H1 (cell line): ENCODE results near the gene GPSM3. TPM values are rescaled to one million over a fixed set of nuclear protein-coding genes. Genes with fewer than 3 reads are reported as not detected.

Experiments used
- CTCF ChIA-PET: fragments of 300-600 bp; sonication (Branson Sonifier 250); formaldehyde crosslinking; loops from one replicate; lab custom pipeline; 2021; ENCODE audit not compliant: partially characterized antibody; lab: Charles Lee
- POLR2A ChIA-PET: fragments of 300-600 bp; sonication (Branson Sonifier 250); formaldehyde crosslinking; loops from one replicate; lab custom pipeline; 2021; ENCODE audit warnings: inconsistent platforms; ENCODE audit not compliant: partially characterized antibody; lab: Charles Lee
- DNase-seq, 2 experiments: peaks; one replicate each; pipeline versions ENCODE4 v3.0.0 to v3.0.0-alpha.2; 2010 to 2022; ENCODE audit warnings: low spot score in 2 of 2, low read depth in 1 of 2, mixed read lengths in 1 of 2
- FAIRE-seq: peaks from 2 replicates; lab custom pipeline; 2011; peaks lifted over from hg19 to GRCh38; lab: Jason Lieb, UNC
- H2AFZ ChIP-seq: 2 replicates; pipeline ENCODE4 v1.8.1; 2012; ENCODE audit warnings: low read length, inconsistent platforms
- H2AK5ac ChIP-seq: 2 replicates; pipeline ENCODE4 v1.6.1; 2013; ENCODE audit warnings: low read depth, low read length
- H2BK120ac ChIP-seq: replicated peaks from 2 replicates; pipeline ENCODE3; 2013; ENCODE audit warnings: low read depth, low read length, inconsistent platforms
- H2BK12ac ChIP-seq: 2 replicates; pipeline ENCODE4 v1.6.1; 2013; ENCODE audit warnings: low read depth, low read length
- H2BK15ac ChIP-seq: 2 replicates; pipeline ENCODE4 v1.6.1; 2013; ENCODE audit warnings: low read length
- H2BK20ac ChIP-seq: 2 replicates; pipeline ENCODE4 v1.6.1; 2013; ENCODE audit warnings: low read length
- H2BK5ac ChIP-seq: 2 replicates; pipeline ENCODE4 v1.6.1; 2013; ENCODE audit warnings: low read depth, low read length
- H3K14ac ChIP-seq: 2 replicates; pipeline ENCODE4 v1.6.1; 2013; ENCODE audit warnings: inconsistent platforms; ENCODE audit not compliant: insufficient read length
- H3K18ac ChIP-seq: 2 replicates; pipeline ENCODE4 v1.6.1; 2013; ENCODE audit warnings: low read length; ENCODE audit errors: extremely low read depth
- H3K23ac ChIP-seq: 2 replicates; pipeline ENCODE4 v1.6.1; 2013; ENCODE audit warnings: inconsistent platforms; ENCODE audit not compliant: insufficient read length
- H3K23me2 ChIP-seq: 2 replicates; pipeline ENCODE4 v1.6.1; 2013; ENCODE audit warnings: low read depth, low read length
- H3K27ac ChIP-seq: 2 replicates; pipeline ENCODE4 v1.6.1; 2011; ENCODE audit warnings: low read depth, low read length, inconsistent platforms
- H3K27me3 ChIP-seq, 4 experiments: replicated peaks in 1 of 4; 1 replicate in 1 of 4; 2 replicates in 3 of 4; pipeline versions ENCODE4 v1.6.1 to v1.8.1; 2011 to 2013; ENCODE audit warnings: low read length in 3 of 4, mild to moderate bottlenecking in 3 of 4, inconsistent platforms in 2 of 4, mixed read lengths in 2 of 4, moderate library complexity in 1 of 4; ENCODE audit not compliant: control insufficient read depth in 3 of 4, insufficient read depth in 3 of 4; ENCODE audit errors: extremely low read depth in 1 of 4
- H3K36me3 ChIP-seq, 4 experiments: 2 replicates each; pipeline versions ENCODE4 v1.6.1 to v1.8.1; 2011 to 2013; ENCODE audit warnings: mild to moderate bottlenecking in 4 of 4, low read length in 3 of 4, moderate library complexity in 2 of 4, control low read depth in 1 of 4, inconsistent platforms in 1 of 4; ENCODE audit not compliant: insufficient read depth in 4 of 4, control insufficient read depth in 2 of 4
- H3K4ac ChIP-seq: replicated peaks from 2 replicates; pipeline ENCODE3; 2013; ENCODE audit warnings: low read length, low read depth, mixed read lengths, inconsistent platforms; ENCODE audit not compliant: insufficient read length
- H3K4me1 ChIP-seq, 4 experiments: replicated peaks in 1 of 4; 1 replicate in 1 of 4; 2 replicates in 3 of 4; pipeline versions ENCODE4 v1.6.1 to v1.8.1; 2011 to 2013; ENCODE audit warnings: low read length in 3 of 4, inconsistent platforms in 2 of 4, mixed read lengths in 1 of 4; ENCODE audit not compliant: insufficient read depth in 4 of 4, control insufficient read depth in 3 of 4
- H3K4me2 ChIP-seq, 2 experiments: 2 replicates each; pipeline versions ENCODE4 v1.6.1 to v1.8.1; 2011 to 2013; ENCODE audit warnings: low read depth in 2 of 2, low read length in 2 of 2, control low read depth in 1 of 2, inconsistent platforms in 1 of 2, mild to moderate bottlenecking in 1 of 2; ENCODE audit not compliant: insufficient read depth in 1 of 2
- H3K4me3 ChIP-seq, 4 experiments: fragments of 200-600, 300-600 bp in 1 of 4; sonication (generic), shearing (Covaris generic), sonication (Bioruptor Twin) in 1 of 4; 2 replicates each; pipeline versions ENCODE4 v1.5.1 to v1.8.1; 2011 to 2016; ENCODE audit warnings: low read length in 4 of 4, low read depth in 3 of 4, control low read depth in 2 of 4, inconsistent platforms in 2 of 4, mild to moderate bottlenecking in 2 of 4, mixed read lengths in 1 of 4, moderate library complexity in 1 of 4; ENCODE audit not compliant: insufficient read depth in 2 of 4; ENCODE audit errors: extremely low read depth in 1 of 4
- H3K56ac ChIP-seq: replicated peaks from 2 replicates; pipeline ENCODE3; 2013; ENCODE audit warnings: low read depth, mild to moderate bottlenecking, mixed read lengths, low read length, inconsistent platforms; ENCODE audit not compliant: insufficient read length
- H3K79me1 ChIP-seq: 2 replicates; pipeline ENCODE4 v1.6.1; 2013; ENCODE audit warnings: low read depth, low read length, control low read depth
- H3K79me2 ChIP-seq, 2 experiments: 2 replicates each; pipeline versions ENCODE4 v1.6.1 to v1.8.1; 2012 to 2013; ENCODE audit warnings: low read length in 2 of 2, mild to moderate bottlenecking in 2 of 2, inconsistent platforms in 1 of 2; ENCODE audit not compliant: insufficient read depth in 2 of 2, control insufficient read depth in 1 of 2
- H3K9ac ChIP-seq, 4 experiments: replicated peaks in 1 of 4; 1 replicate in 1 of 4; 2 replicates in 3 of 4; pipeline versions ENCODE4 v1.6.1 to v1.8.1; 2011 to 2013; ENCODE audit warnings: low read depth in 3 of 4, low read length in 3 of 4, control low read depth in 2 of 4, mild to moderate bottlenecking in 2 of 4, moderate library complexity in 2 of 4, inconsistent platforms in 1 of 4; ENCODE audit errors: extremely low read depth in 1 of 4
- H3K9me3 ChIP-seq, 2 experiments: 2 replicates each; pipeline versions ENCODE4 v1.6.1 to v1.8.1; 2012 to 2013; ENCODE audit warnings: mild to moderate bottlenecking in 2 of 2, moderate library complexity in 2 of 2, control low read depth in 1 of 2, inconsistent platforms in 1 of 2, low read depth in 1 of 2, low read length in 1 of 2, mixed read lengths in 1 of 2; ENCODE audit not compliant: insufficient read depth in 2 of 2
- H4K20me1 ChIP-seq, 2 experiments: replicated peaks in 1 of 2; 2 replicates each; pipeline versions ENCODE3 to v1.8.1; 2011 to 2013; ENCODE audit warnings: inconsistent platforms in 2 of 2, low read length in 2 of 2, mild to moderate bottlenecking in 1 of 2; ENCODE audit not compliant: insufficient read depth in 2 of 2, control insufficient read depth in 1 of 2
- H4K5ac ChIP-seq: 2 replicates; pipeline ENCODE4 v1.6.1; 2013; ENCODE audit warnings: low read length, low read depth, mixed read lengths, inconsistent platforms; ENCODE audit not compliant: insufficient read length
- H4K8ac ChIP-seq: 2 replicates; pipeline ENCODE4 v1.8.0; 2013; ENCODE audit warnings: mild to moderate bottlenecking, moderate library complexity, low read length, inconsistent platforms; ENCODE audit not compliant: insufficient read depth; ENCODE audit errors: extremely low read depth
- H4K91ac ChIP-seq: replicated peaks from 2 replicates; pipeline ENCODE3; 2013; ENCODE audit warnings: low read length, mixed read lengths, inconsistent platforms; ENCODE audit not compliant: insufficient read length
- CBX8 ChIP-seq: fragments of 300-800, 300-1000 bp; sonication (generic); IDR thresholded peaks from 2 replicates; pipeline ENCODE4 v1.7.1; 2016; ENCODE audit warnings: low read depth, low read length, borderline replicate concordance
- CREB1 ChIP-seq: IDR thresholded peaks from 2 replicates; pipeline ENCODE4 v1.6.1; 2012; ENCODE audit warnings: inconsistent platforms
- GTF2F1 ChIP-seq: IDR thresholded peaks from 2 replicates; pipeline ENCODE4 v1.6.1; 2012; ENCODE audit warnings: low read depth, low read length, improper control_type of control experiment, borderline replicate concordance
- JUND ChIP-seq: IDR thresholded peaks from 2 replicates; pipeline ENCODE4 v1.6.1; 2011; ENCODE audit warnings: mild to moderate bottlenecking, improper control_type of control experiment, low read length
- KDM1A ChIP-seq: fragments of 200-600, 300-600 bp; sonication (generic); IDR thresholded peaks from 2 replicates; pipeline ENCODE4 v1.7.1; 2016; ENCODE audit warnings: mild to moderate bottlenecking, low read length, borderline replicate concordance
- KDM4A ChIP-seq: IDR thresholded peaks from one replicate; pipeline ENCODE4 v1.7.1; 2012; ENCODE audit warnings: low read depth, mild to moderate bottlenecking, moderate library complexity, low read length, inconsistent platforms; ENCODE audit not compliant: severe bottlenecking
- POLR2A ChIP-seq, 2 experiments: IDR thresholded peaks; 1 replicate in 1 of 2; 2 replicates in 1 of 2; pipeline ENCODE4 v1.6.1; 2011; ENCODE audit warnings: low read depth in 2 of 2, low read length in 2 of 2, mild to moderate bottlenecking in 2 of 2; ENCODE audit errors: control extremely low read depth in 1 of 2
- SIRT6 ChIP-seq: IDR thresholded peaks from one replicate; pipeline ENCODE4 v1.7.1; 2012; ENCODE audit warnings: low read length, inconsistent platforms
- SIX5 ChIP-seq: IDR thresholded peaks from 2 replicates; pipeline ENCODE4 v1.6.1; 2011; ENCODE audit warnings: mild to moderate bottlenecking, low read depth, low read length
- SRF ChIP-seq: IDR thresholded peaks from 2 replicates; pipeline ENCODE4 v1.6.1; 2011; ENCODE audit warnings: mild to moderate bottlenecking, low read depth, low read length, moderate library complexity
- TAF7 ChIP-seq: optimal IDR thresholded peaks from 2 replicates; pipeline ENCODE3; 2011; ENCODE audit warnings: low read depth, mild to moderate bottlenecking, inconsistent platforms, low read length, moderate library complexity, borderline replicate concordance
- TEAD4 ChIP-seq: IDR thresholded peaks from 2 replicates; pipeline ENCODE4 v1.6.1; 2012; ENCODE audit warnings: low read depth, low read length, inconsistent platforms, mixed read lengths
- YY1 ChIP-seq: IDR thresholded peaks from 2 replicates; pipeline ENCODE4 v1.6.1; 2011; ENCODE audit warnings: low read depth, mild to moderate bottlenecking, low read length
- WGBS, 2 experiments: shearing (Covaris generic) in 1 of 2; methylation state at CpG; one replicate each; pipeline versions ENCODE4 v1.1.6 to v1.1.7; 2013 to 2015; ENCODE audit warnings: low lambda C conversion rate in 2 of 2, mixed read lengths in 2 of 2, inconsistent platforms in 1 of 2, low coverage in 1 of 2, missing lambda C conversion rate in 1 of 2; ENCODE audit not compliant: insufficient replicate concordance in 2 of 2, insufficient coverage in 1 of 2, insufficient read length in 1 of 2; ENCODE audit errors: extremely low coverage in 1 of 2, missing lambda C conversion rate in 1 of 2; 5-methylcytosine and 5-hydroxymethylcytosine counted together
- polyA plus RNA-seq, 7 experiments: library from polyadenylated mRNA; depleted of rRNA in 3 of 7; stranded (reverse) in 5 of 7; unstranded in 2 of 7; fragments of >200 nt in 5 of 7; fragments of 200-250 nt in 2 of 7; gene quantifications; 1 replicate in 5 of 7; 2 replicates in 1 of 7; 4 replicates in 1 of 7; pipeline versions ENCODE4 v1.2.1 to v1.2.3, GENCODE V29; 2011 to 2013; ENCODE audit warnings: missing spikeins in 2 of 7, mixed read lengths in 2 of 7
- total RNA-seq: library from RNA; stranded (reverse); fragmentation: NEBNext Ultra II Directional; extraction: Animal tissue kit (Norgen Biotek cat#: 25700); gene quantifications from 2 replicates; pipeline ENCODE4 v1.2.1, GENCODE V29; 2021

GPSM3 gene
- total and polyA plus RNA-seq, 2 of the 8 experiments (the other 6 are each of a cell fraction or from before 2014, with no cell fraction given), result 6.6 to 9.8 TPM

- H3K4me1 ChIP-seq, result peaks cover 5 to 21% (median 9%) of the 10 kb centered on the region in 4 experiments; a peak in 6 of 7 replicates
- 0% methylated on average over 15 of the region's 20 CpGs; no CpG with 5 or more reads in 1 of the 2 experiments for WGBS, 2 experiments
- H2BK20ac ChIP-seq, result no peak overlapping the region
- ChIA-PET POLR2A (interaction anchor here (0.6 to 7.9 kb wide), 16 partner anchors 8 to 794 kb away, joined by 3 to 194 read pairs (median 6); partner anchors contain the start of genes ATF6B, EGFL8, FKBPL and GPSM3), CTCF (interaction anchor here (0.6 to 2.4 kb wide), 6 partner anchors 11 to 59 kb away, joined by 3 to 10 read pairs (median 3); no protein-coding TSS in a partner anchor)
- peaks cover 13 to 47% of the 10 kb centered on the region in 2 experiments for H3K79me2 ChIP-seq
- peak overlapping the region; percentile 97 for H2BK5ac ChIP-seq
- peaks cover 3 to 6% of the 10 kb centered on the region in 2 experiments for H4K20me1 ChIP-seq
- H2BK12ac ChIP-seq, result peak overlapping the region; percentile 91; the same call in 1 of the 2 replicates
- H3K27ac ChIP-seq, result peak overlapping the region; percentile 95
- peak overlapping the region; percentile 67 to 96 (median 86) for H3K9ac ChIP-seq
- peaks cover 26% of the 10 kb centered on the region for H3K23me2 ChIP-seq
- peak overlapping the region; percentile 26 for H3K56ac ChIP-seq
- no peak overlapping the region for H2BK15ac ChIP-seq
- H3K4me2 ChIP-seq, result peak overlapping the region; percentile 99 to 100
- peak overlapping the region; percentile 91 to 99 (median 95) for H3K4me3 ChIP-seq
- H3K27me3 ChIP-seq, result no peaks in the 10 kb centered on the region
- peak overlapping the region; percentile 91; the same call in 1 of the 2 replicates for H2AK5ac ChIP-seq
- peak overlapping the region; percentile 97 for H3K18ac ChIP-seq
- H3K14ac ChIP-seq, result no peak overlapping the region
- FAIRE-seq (no peak), DNase-seq (peak in 1 of 2 experiments; percentile 90)
- H3K23ac ChIP-seq, result no peak overlapping the region
- peak overlapping the region; percentile 11 for H3K4ac ChIP-seq
- H4K5ac ChIP-seq, result peak overlapping the region; percentile 79
- peaks cover 9% of the 10 kb centered on the region; the same call in 1 of the 2 replicates for H3K79me1 ChIP-seq
- H3K9me3 ChIP-seq, result no peaks in the 10 kb centered on the region
- no peak overlapping the region for H2AFZ ChIP-seq
- peaks cover 2 to 19% (median 9%) of the 10 kb centered on the region in 4 experiments; a peak in 7 of 8 replicates for H3K36me3 ChIP-seq
- H4K8ac ChIP-seq, result peak overlapping the region; percentile 95; the same call in 1 of the 2 replicates
- H2BK120ac ChIP-seq, result no peak overlapping the region
- peak overlapping the region; percentile 73 for H4K91ac ChIP-seq
- no peak for TF ChIP-seq JUND
- TF ChIP-seq POLR2A (IDR thresholded peaks at IDR 0.05; ENCODE audit: control extremely low read depth in 1 of 2, low read depth in 2 of 2, low read length in 2 of 2), result peak; percentile 66 to 68
- TF ChIP-seq TAF7, result peak; percentile 29
- TF ChIP-seq SIX5, result no peak
- peak; percentile 91 for TF ChIP-seq YY1
- no peak for TF ChIP-seq KDM4A
- no peak for TF ChIP-seq TEAD4
- TF ChIP-seq SIRT6, result no peak
- TF ChIP-seq GTF2F1, result no peak
- TF ChIP-seq KDM1A, result no peak
- no peak for TF ChIP-seq CBX8
- TF ChIP-seq SRF, result 0 out of 2 replicates have a peak, but pooled peaks have one; percentile 12
- peak; percentile 87 for TF ChIP-seq CREB1
Measured at GRCh38 chr6:32177183-32177787, 15.2 kb downstream of the GPSM3 start.
